ENCODE results near the gene SIX4. TPM values are rescaled to one million over a fixed set of nuclear protein-coding genes. Genes with fewer than 3 reads are reported as not detected.

Gene SIX4
- total RNA-seq, 1 experiment from 2014 or later, result 4.3 TPM

DNA sequence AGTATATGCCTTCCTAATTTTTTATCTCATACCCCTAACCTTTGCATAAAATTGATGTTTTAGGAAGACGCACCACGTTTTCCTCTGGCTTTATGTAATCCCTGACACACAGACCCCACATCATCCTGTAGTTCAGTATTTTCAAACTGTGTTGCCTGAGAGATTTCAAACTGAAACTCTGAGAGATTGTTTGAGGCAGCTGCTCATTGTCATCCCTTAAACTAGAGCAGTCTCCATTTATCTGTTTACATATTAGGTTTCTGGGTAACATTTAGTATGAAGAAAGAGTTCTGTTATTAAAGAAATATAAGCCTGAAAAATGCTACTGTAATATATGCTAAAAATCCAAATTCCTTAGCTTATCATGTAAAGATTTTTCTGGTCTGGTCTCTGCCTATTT, 34.7 kb upstream of the SIX4 start:
- no peak for DNase-seq

DNA sequence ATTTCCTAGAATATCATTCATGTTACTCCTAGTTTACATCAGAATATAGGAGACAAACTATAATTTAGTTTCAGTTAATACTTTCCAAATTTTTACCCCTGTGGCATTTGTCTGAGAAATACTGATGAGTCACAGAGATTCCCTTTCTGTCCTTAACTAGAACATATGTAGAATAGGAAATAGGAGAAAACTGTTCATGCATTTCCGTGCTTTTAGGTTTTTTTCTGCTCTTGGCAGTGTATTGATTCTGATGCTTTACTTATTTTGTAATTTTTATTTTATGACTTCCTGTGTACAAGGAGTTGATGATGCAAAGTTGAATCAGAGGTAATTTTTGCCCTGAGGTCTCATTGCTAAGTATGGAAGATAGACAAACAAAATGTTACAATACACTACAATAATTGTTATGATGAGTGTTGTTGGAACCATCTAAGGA, 33.4 kb upstream of the SIX4 start:
- no peaks in the 10 kb centered on the region for H3K27me3 Mint-ChIP-seq (ENCODE audit: insufficient read depth, unreplicated experiment)
- BruUV-seq (replicated peaks), result no TSS peak
- no peaks in the 10 kb centered on the region for H3K4me1 Mint-ChIP-seq (ENCODE audit: low read depth, unreplicated experiment)
- H3K4me3 Mint-ChIP-seq (ENCODE audit: unreplicated experiment), result no peak overlapping the region
- Histone ChIP-seq H3K4me1 (no peaks in the 10 kb centered on the region), H3K9me3 (no peaks in the 10 kb centered on the region), H3K4me3 (ENCODE audit: low read depth, low read length) (no peak overlapping the region), H3K36me3 (ENCODE audit: control insufficient read depth, insufficient read depth, low read length) (no peaks in the 10 kb centered on the region), H3K27me3 (replicated peaks; ENCODE audit: control insufficient read depth, insufficient read depth, low read length) (no peaks in the 10 kb centered on the region)
- H3K36me3 Mint-ChIP-seq (ENCODE audit: insufficient read depth, unreplicated experiment), result no peaks in the 10 kb centered on the region
- TF ChIP-seq, protein P1, sequence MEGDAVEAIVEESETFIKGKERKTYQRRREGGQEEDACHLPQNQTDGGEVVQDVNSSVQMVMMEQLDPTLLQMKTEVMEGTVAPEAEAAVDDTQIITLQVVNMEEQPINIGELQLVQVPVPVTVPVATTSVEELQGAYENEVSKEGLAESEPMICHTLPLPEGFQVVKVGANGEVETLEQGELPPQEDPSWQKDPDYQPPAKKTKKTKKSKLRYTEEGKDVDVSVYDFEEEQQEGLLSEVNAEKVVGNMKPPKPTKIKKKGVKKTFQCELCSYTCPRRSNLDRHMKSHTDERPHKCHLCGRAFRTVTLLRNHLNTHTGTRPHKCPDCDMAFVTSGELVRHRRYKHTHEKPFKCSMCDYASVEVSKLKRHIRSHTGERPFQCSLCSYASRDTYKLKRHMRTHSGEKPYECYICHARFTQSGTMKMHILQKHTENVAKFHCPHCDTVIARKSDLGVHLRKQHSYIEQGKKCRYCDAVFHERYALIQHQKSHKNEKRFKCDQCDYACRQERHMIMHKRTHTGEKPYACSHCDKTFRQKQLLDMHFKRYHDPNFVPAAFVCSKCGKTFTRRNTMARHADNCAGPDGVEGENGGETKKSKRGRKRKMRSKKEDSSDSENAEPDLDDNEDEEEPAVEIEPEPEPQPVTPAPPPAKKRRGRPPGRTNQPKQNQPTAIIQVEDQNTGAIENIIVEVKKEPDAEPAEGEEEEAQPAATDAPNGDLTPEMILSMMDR (IDR thresholded peaks at IDR 0.05; ENCODE audit: insufficient read depth in 1 of 2, low read depth in 1 of 2, low read length in 1 of 2, severe bottlenecking in 1 of 2, unreplicated experiment in 1 of 2), result no peak
- POLR2A ChIA-PET, result no interaction called here
- intact Hi-C loops (cut with micrococcal nuclease; ENCODE audit: unreplicated experiment), result no loop called here
- no peak overlapping the region for H3K27ac Mint-ChIP-seq (ENCODE audit: unreplicated experiment)
- DNase-seq, result no peak
- no peaks in the 10 kb centered on the region for H3K9me3 Mint-ChIP-seq (ENCODE audit: unreplicated experiment)
- CTCF ChIA-PET, result no interaction called here

More for the DNA sequence above, 34.7 kb upstream of the SIX4 start:
- Histone ChIP-seq H3K27me3 (replicated peaks; ENCODE audit: control insufficient read depth, insufficient read depth, low read length) (no peaks in the 10 kb centered on the region), H3K9me3 (no peaks in the 10 kb centered on the region), H3K4me1 (no peaks in the 10 kb centered on the region), H3K4me3 (ENCODE audit: low read depth, low read length) (no peak overlapping the region), H3K36me3 (ENCODE audit: control insufficient read depth, insufficient read depth, low read length) (no peaks in the 10 kb centered on the region)
- Mint-ChIP-seq H3K4me3 (ENCODE audit: unreplicated experiment) (no peak overlapping the region), H3K36me3 (ENCODE audit: insufficient read depth, unreplicated experiment) (no peaks in the 10 kb centered on the region), H3K27me3 (ENCODE audit: insufficient read depth, unreplicated experiment) (no peaks in the 10 kb centered on the region), H3K4me1 (ENCODE audit: low read depth, unreplicated experiment) (no peaks in the 10 kb centered on the region), H3K9me3 (ENCODE audit: unreplicated experiment) (no peaks in the 10 kb centered on the region), H3K27ac (ENCODE audit: unreplicated experiment) (no peak overlapping the region)
- intact Hi-C loops (cut with micrococcal nuclease; ENCODE audit: unreplicated experiment), result no loop called here
- CTCF ChIA-PET, result no interaction called here
- POLR2A ChIA-PET, result no interaction called here
- no TSS peak for BruUV-seq (replicated peaks)
- TF ChIP-seq, protein P1 (IDR thresholded peaks at IDR 0.05; ENCODE audit: insufficient read depth in 1 of 2, low read depth in 1 of 2, low read length in 1 of 2, severe bottlenecking in 1 of 2, unreplicated experiment in 1 of 2), result no peak

DNA sequence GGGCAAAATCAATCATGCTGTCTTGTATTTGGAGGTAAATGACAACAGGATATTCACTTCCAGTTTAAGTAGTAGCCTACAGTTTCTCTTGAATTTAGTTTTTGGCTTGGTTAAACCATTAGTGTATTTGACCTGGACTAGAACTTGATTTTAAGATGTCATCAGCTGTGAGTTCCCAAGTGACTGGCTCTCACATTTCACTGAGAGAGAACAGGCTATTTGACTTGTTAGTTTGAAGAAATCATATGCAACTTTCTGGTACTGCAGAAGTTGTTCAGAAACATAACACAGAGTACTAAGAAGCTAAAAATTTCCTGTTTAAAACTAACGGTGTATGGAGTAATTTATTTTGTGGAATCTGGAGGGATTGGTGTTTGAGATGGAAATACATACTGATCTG, 32.7 kb upstream of the SIX4 start:
- Histone ChIP-seq H3K27me3 (replicated peaks; ENCODE audit: control insufficient read depth, insufficient read depth, low read length) (no peaks in the 10 kb centered on the region), H3K4me3 (ENCODE audit: low read depth, low read length) (no peak overlapping the region), H3K9me3 (no peaks in the 10 kb centered on the region), H3K36me3 (ENCODE audit: control insufficient read depth, insufficient read depth, low read length) (no peaks in the 10 kb centered on the region), H3K4me1 (no peaks in the 10 kb centered on the region)
- POLR2A ChIA-PET, result no interaction called here
- H3K27ac Mint-ChIP-seq (ENCODE audit: unreplicated experiment), result no peak overlapping the region
- H3K36me3 Mint-ChIP-seq (ENCODE audit: insufficient read depth, unreplicated experiment), result no peaks in the 10 kb centered on the region
- H3K4me1 Mint-ChIP-seq (ENCODE audit: low read depth, unreplicated experiment), result no peaks in the 10 kb centered on the region
- CTCF ChIA-PET, result no interaction called here
- TF ChIP-seq, protein P1 (IDR thresholded peaks at IDR 0.05; ENCODE audit: insufficient read depth in 1 of 2, low read depth in 1 of 2, low read length in 1 of 2, severe bottlenecking in 1 of 2, unreplicated experiment in 1 of 2), result no peak
- no peaks in the 10 kb centered on the region for H3K27me3 Mint-ChIP-seq (ENCODE audit: insufficient read depth, unreplicated experiment)
- no peak for DNase-seq
- no peaks in the 10 kb centered on the region for H3K9me3 Mint-ChIP-seq (ENCODE audit: unreplicated experiment)
- BruUV-seq (replicated peaks), result no TSS peak
- intact Hi-C loops (cut with micrococcal nuclease; ENCODE audit: unreplicated experiment), result no loop called here
- H3K4me3 Mint-ChIP-seq (ENCODE audit: unreplicated experiment), result no peak overlapping the region
